Measurements from ENCODE around the gene VMP1.

GRCh38 chr17:59695945-59696681 lies 11.3 kb upstream of the VMP1 start:
- TF ChIP-seq CTCF (conservative IDR thresholded peaks at IDR 0.05) (no peak), ZFX (IDR thresholded peaks at IDR 0.05) (no peak)
